ENCODE results near the gene RC3H2.
"Not testable (repeated sequence)": the region's sequence is repeated elsewhere in the genome, so short reads cannot be mapped to it uniquely, and the experiment has no call there.

The RC3H2 gene

GRCh38 chr9:122922713-122923112 is 17.6 kb upstream of the RC3H2 start:
- no peak for DNase-seq (ENCODE audit: extremely low read depth, low read depth)
- TF ChIP-seq CTCF (IDR thresholded peaks at IDR 0.05; ENCODE audit: low read depth, low read length) = no peak

GRCh38 chr9:122918310-122918709 is 13.2 kb upstream of the RC3H2 start:
- DNase-seq (ENCODE audit: extremely low read depth, low read depth) = no peak
- no peak for TF ChIP-seq CTCF (IDR thresholded peaks at IDR 0.05; ENCODE audit: low read depth, low read length)

- no peak for TF ChIP-seq CTCF (IDR thresholded peaks at IDR 0.05; ENCODE audit: low read depth, low read length)
- DNase-seq (ENCODE audit: extremely low read depth, low read depth) = peak; percentile 57
These were observed 8.0 kb upstream of the RC3H2 start, which contains the start of gene ZBTB6 for GRCh38 chr9:122912964-122913673. Gene ZBTB6 (minus strand): TSS chr9:122913323. CDS start chr9:122912072, 1,251 bp downstream.

GRCh38 chr9:122912671-122912963 is 7.5 kb upstream of the RC3H2 start:
- no peak for DNase-seq (ENCODE audit: extremely low read depth, low read depth)
- no peak; the same call in 1 of the 2 replicates for TF ChIP-seq CTCF (IDR thresholded peaks at IDR 0.05; ENCODE audit: low read depth, low read length)

- DNase-seq (ENCODE audit: extremely low read depth, low read depth) = not testable (repeated sequence)
These were observed 963 bp upstream of the RC3H2 start for GRCh38 chr9:122906122-122906521.

GRCh38 chr9:122904466-122904822 is 715 bp downstream of the RC3H2 start:
- TF ChIP-seq CTCF (IDR thresholded peaks at IDR 0.05; ENCODE audit: low read depth, low read length) = no peak
- no peak for DNase-seq (ENCODE audit: extremely low read depth, low read depth)

- TF ChIP-seq CTCF (IDR thresholded peaks at IDR 0.05; ENCODE audit: low read depth, low read length) = no peak
- DNase-seq (ENCODE audit: extremely low read depth, low read depth) = no peak
These were observed 4.4 kb downstream of the RC3H2 start for GRCh38 chr9:122900791-122901190.

- no peak for DNase-seq (ENCODE audit: extremely low read depth, low read depth)
- TF ChIP-seq CTCF (IDR thresholded peaks at IDR 0.05; ENCODE audit: low read depth, low read length) = no peak
These were observed 7.2 kb downstream of the RC3H2 start for GRCh38 chr9:122897969-122898368.
